PFSK-1 (cell line): ENCODE results near the gene NCEH1.

Experiments
- FOXP2 ChIP-seq: optimal IDR thresholded peaks from 2 replicates; pipeline ENCODE3; 2011; ENCODE audit warnings: borderline replicate concordance, control low read depth, inconsistent platforms; ENCODE audit not compliant: insufficient read depth; ENCODE audit errors: extremely low read length, extremely low read depth
- POLR2AphosphoS5 ChIP-seq: IDR thresholded peaks from 2 replicates; pipeline ENCODE4 v1.6.1; 2012; ENCODE audit warnings: low read depth, mild to moderate bottlenecking, control low read depth, low read length, moderate library complexity
- REST ChIP-seq, 2 experiments: IDR thresholded peaks; 2 replicates each; pipeline versions ENCODE4 v1.6.1 to v1.8.0; 2011 to 2012; ENCODE audit warnings: low read depth in 2 of 2, low read length in 2 of 2, control low read depth in 1 of 2, inconsistent platforms in 1 of 2, mild to moderate bottlenecking in 1 of 2, moderate library complexity in 1 of 2; ENCODE audit not compliant: insufficient read depth in 1 of 2
- SIN3A ChIP-seq: IDR thresholded peaks from 2 replicates; pipeline ENCODE4 v1.6.1; 2012; ENCODE audit warnings: mild to moderate bottlenecking, low read length, moderate library complexity, borderline replicate concordance; ENCODE audit not compliant: insufficient read depth
- TAF1 ChIP-seq: IDR thresholded peaks from 2 replicates; pipeline ENCODE4 v1.6.1; 2012; ENCODE audit warnings: low read length, control low read depth, borderline replicate concordance; ENCODE audit not compliant: insufficient read depth

Gene NCEH1

GRCh38 chr3:172627057-172627809 is 83.6 kb downstream of the NCEH1 start:
- no peak for TF ChIP-seq FOXP2
- TF ChIP-seq SIN3A = no peak
- TF ChIP-seq TAF1 = no peak

GRCh38 chr3:172626021-172626640 is 84.7 kb downstream of the NCEH1 start:
- TF ChIP-seq POLR2AphosphoS5 (no peak), TAF1 (no peak), REST (IDR thresholded peaks at IDR 0.05; ENCODE audit: insufficient read depth in 1 of 2, low read depth in 2 of 2, low read length in 2 of 2) (no peak), FOXP2 (no peak), SIN3A (no peak)

- TF ChIP-seq REST (IDR thresholded peaks at IDR 0.05; ENCODE audit: insufficient read depth in 1 of 2, low read depth in 2 of 2, low read length in 2 of 2) = no peak
These were observed 85.5 kb downstream of the NCEH1 start for GRCh38 chr3:172625404-172625803.

- TF ChIP-seq POLR2AphosphoS5 (no peak), TAF1 (no peak), FOXP2 (no peak), REST (IDR thresholded peaks at IDR 0.05; ENCODE audit: insufficient read depth in 1 of 2, low read depth in 2 of 2, low read length in 2 of 2) (no peak), SIN3A (no peak)
These were observed 85.9 kb downstream of the NCEH1 start for GRCh38 chr3:172624999-172625398.

- TF ChIP-seq TAF1 (no peak), SIN3A (no peak), REST (IDR thresholded peaks at IDR 0.05; ENCODE audit: insufficient read depth in 1 of 2, low read depth in 2 of 2, low read length in 2 of 2) (no peak), POLR2AphosphoS5 (no peak), FOXP2 (no peak)
These were observed 87.8 kb downstream of the NCEH1 start for GRCh38 chr3:172622916-172623700.
